Measurements from ENCODE around the gene CNIH1. TPM values are rescaled to one million over a fixed set of nuclear protein-coding genes. Genes with fewer than 3 reads are reported as not detected.
"Not testable (repeated sequence)": the region's sequence is repeated elsewhere in the genome, so short reads cannot be mapped to it uniquely, and the experiment has no call there.

The CNIH1 gene
- total RNA-seq, 2 experiments from 2014 or later = 39.8 to 61.9 TPM

- peak overlapping the region; percentile 79 for H3K27ac Mint-ChIP-seq
- H3K4me1 Mint-ChIP-seq = peaks cover 51% of the 10 kb centered on the region
- H3K9me3 Mint-ChIP-seq (ENCODE audit: low read depth) = no peaks in the 10 kb centered on the region
- DNase-seq = no peak
- CTCF ChIA-PET = interaction anchor here (1.3 to 1.6 kb wide), 3 partner anchors 29 to 48 kb away, joined by 3 to 7 read pairs (median 3); partner anchors contain the start of gene CDKN3
- peak overlapping the region; percentile 89 for H3K4me3 Mint-ChIP-seq
- no peak for ATAC-seq
- peaks cover 30% of the 10 kb centered on the region for H3K36me3 Mint-ChIP-seq
- H3K27me3 Mint-ChIP-seq = peaks cover 9% of the 10 kb centered on the region
Observed at GRCh38 chr14:54440037-54440436, 1.1 kb downstream of the CNIH1 start.

GRCh38 chr14:54438703-54439102, 2.5 kb downstream of the CNIH1 start:
- Mint-ChIP-seq H3K27me3 (peaks cover 4% of the 10 kb centered on the region), H3K4me3 (no peak overlapping the region), H3K27ac (no peak overlapping the region), H3K4me1 (peaks cover 59% of the 10 kb centered on the region), H3K36me3 (peaks cover 41% of the 10 kb centered on the region), H3K9me3 (ENCODE audit: low read depth) (no peaks in the 10 kb centered on the region)
- CTCF ChIA-PET = no interaction called here
- no peak for DNase-seq
- no peak for ATAC-seq

- not testable (repeated sequence) for ATAC-seq; H3K27ac Mint-ChIP-seq; H3K27me3 Mint-ChIP-seq; DNase-seq; H3K4me3 Mint-ChIP-seq; H3K9me3 Mint-ChIP-seq (ENCODE audit: low read depth)
- peaks cover 62% of the 10 kb centered on the region for H3K4me1 Mint-ChIP-seq
- CTCF ChIA-PET = interaction anchor here (0.7 to 1.0 kb wide), 2 partner anchors 127 to 1133 kb away, joined by 3 read pairs; no protein-coding TSS in a partner anchor
- peaks cover 45% of the 10 kb centered on the region for H3K36me3 Mint-ChIP-seq
Observed at GRCh38 chr14:54437954-54438353, 3.2 kb downstream of the CNIH1 start.

DNA sequence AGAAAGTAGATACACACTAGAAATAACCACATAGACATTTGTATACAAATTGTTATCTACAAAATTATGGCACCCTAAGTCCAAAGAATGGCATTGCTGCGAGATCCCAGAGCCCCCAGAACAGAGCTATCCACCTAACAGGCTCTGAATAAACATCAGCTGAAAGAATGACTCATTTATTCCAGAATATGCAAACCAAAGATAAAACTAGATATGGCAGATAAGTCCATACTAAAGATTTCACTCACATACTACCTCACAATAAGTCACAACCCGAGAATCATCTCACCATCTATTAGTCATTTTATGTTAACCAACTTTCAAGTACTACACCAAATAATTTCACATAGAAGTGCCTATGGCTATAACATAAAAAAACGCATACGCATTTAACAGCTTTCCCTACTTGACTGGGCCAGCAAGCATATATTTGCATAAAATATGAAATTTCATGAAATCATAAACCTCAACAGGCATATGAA, 5.6 kb downstream of the CNIH1 start:
- Mint-ChIP-seq H3K9me3 (ENCODE audit: low read depth) (no peaks in the 10 kb centered on the region), H3K4me1 (peaks cover 58% of the 10 kb centered on the region), H3K4me3 (peak overlapping the region; percentile 49), H3K27me3 (no peaks in the 10 kb centered on the region), H3K27ac (peak overlapping the region; percentile 78), H3K36me3 (peaks cover 60% of the 10 kb centered on the region)
- DNase-seq (no peak), ATAC-seq (peak; percentile 89)
- CTCF ChIA-PET = interaction anchor here (0.6 to 1.5 kb wide), 4 partner anchors 24 to 53 kb away, joined by 3 to 4 read pairs (median 4); partner anchors contain the start of gene GMFB

GRCh38 chr14:54428527-54428926, 12.6 kb downstream of the CNIH1 start:
- H3K27me3 Mint-ChIP-seq = no peaks in the 10 kb centered on the region
- H3K4me3 Mint-ChIP-seq = no peak overlapping the region
- CTCF ChIA-PET = no interaction called here
- no peak for ATAC-seq
- no peak for DNase-seq
- peaks cover 52% of the 10 kb centered on the region for H3K36me3 Mint-ChIP-seq
- peaks cover 13% of the 10 kb centered on the region for H3K4me1 Mint-ChIP-seq
- no peak overlapping the region for H3K27ac Mint-ChIP-seq
- no peaks in the 10 kb centered on the region for H3K9me3 Mint-ChIP-seq (ENCODE audit: low read depth)

- ATAC-seq = no peak
- Mint-ChIP-seq H3K4me1 (peaks cover 9% of the 10 kb centered on the region), H3K27ac (no peak overlapping the region), H3K9me3 (ENCODE audit: low read depth) (no peaks in the 10 kb centered on the region), H3K4me3 (no peak overlapping the region), H3K36me3 (peaks cover 47% of the 10 kb centered on the region), H3K27me3 (no peaks in the 10 kb centered on the region)
- CTCF ChIA-PET = no interaction called here
- DNase-seq = no peak
Observed at GRCh38 chr14:54427871-54428270, 13.3 kb downstream of the CNIH1 start.

DNA sequence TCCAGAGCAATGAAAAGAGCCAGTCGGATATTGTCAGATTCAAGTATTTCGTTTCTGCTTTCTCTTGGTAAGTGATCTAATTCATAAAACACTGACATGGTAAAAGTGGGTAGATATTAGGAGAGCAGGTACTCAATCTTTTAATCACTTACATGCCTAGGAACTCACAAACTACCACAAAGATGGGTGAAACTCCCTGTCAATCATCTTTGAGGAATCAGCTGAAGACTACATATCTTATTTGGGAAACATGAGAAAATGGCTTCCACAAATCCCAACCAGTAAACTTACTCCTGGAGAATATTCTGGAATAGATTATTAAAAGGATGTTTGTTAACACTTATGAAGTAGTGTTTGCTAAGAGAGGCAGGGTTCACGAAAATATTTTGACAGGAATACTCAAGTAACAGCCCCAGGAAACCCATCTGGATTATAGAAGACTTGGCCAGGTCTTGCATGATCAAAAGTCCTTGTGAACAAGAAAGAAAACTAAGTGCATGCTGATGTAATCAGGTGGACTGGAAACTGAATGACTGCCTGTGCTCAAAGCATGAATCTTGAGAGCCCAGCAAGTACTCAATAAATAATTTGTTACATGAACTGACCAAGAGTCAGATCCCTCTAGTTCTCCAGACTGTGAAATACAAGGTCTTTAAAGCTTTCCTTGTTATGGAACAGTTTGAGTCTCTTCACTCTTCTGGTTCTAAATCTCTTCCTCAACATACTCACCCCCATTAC, 15.5 kb downstream of the CNIH1 start:
- H3K9me3 Mint-ChIP-seq (ENCODE audit: low read depth) = no peaks in the 10 kb centered on the region
- no peaks in the 10 kb centered on the region for H3K27me3 Mint-ChIP-seq
- H3K4me1 Mint-ChIP-seq = peaks cover 2% of the 10 kb centered on the region
- no peak overlapping the region for H3K27ac Mint-ChIP-seq
- CTCF ChIA-PET = interaction anchor here (0.6 kb wide), 1 partner anchor 1686 kb away, joined by 3 read pairs; no protein-coding TSS in a partner anchor
- no peak overlapping the region for H3K4me3 Mint-ChIP-seq
- DNase-seq (no peak), ATAC-seq (no peak)
- H3K36me3 Mint-ChIP-seq = peaks cover 34% of the 10 kb centered on the region

DNA sequence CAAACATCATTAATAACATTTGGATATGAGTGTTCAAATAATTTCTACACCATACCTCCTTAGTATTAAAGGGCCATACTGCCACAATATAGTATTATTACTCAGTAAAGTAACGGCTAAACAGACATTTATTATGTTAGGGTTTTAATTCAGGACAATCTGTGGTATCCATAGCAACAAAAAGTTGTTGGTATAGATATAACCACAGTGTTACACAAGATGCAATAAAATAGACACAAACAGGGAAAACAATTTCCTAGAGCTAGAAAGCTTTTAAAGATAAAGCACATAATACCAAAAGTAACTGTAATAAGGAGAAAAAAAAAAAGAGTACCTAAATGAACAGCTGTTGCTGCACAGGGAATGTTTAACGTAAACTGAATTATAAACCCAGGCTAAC, 16.1 kb downstream of the CNIH1 start:
- Mint-ChIP-seq H3K36me3 (peaks cover 34% of the 10 kb centered on the region), H3K4me1 (peaks cover 2% of the 10 kb centered on the region), H3K4me3 (no peak overlapping the region), H3K27ac (no peak overlapping the region), H3K27me3 (no peaks in the 10 kb centered on the region), H3K9me3 (ENCODE audit: low read depth) (no peaks in the 10 kb centered on the region)
- DNase-seq (no peak), ATAC-seq (no peak)
- CTCF ChIA-PET = interaction anchor here (0.6 kb wide), 1 partner anchor 1685 kb away, joined by 3 read pairs; no protein-coding TSS in a partner anchor

- H3K4me1 Mint-ChIP-seq = peaks cover 2% of the 10 kb centered on the region
- H3K4me3 Mint-ChIP-seq = no peak overlapping the region
- peaks cover 33% of the 10 kb centered on the region for H3K36me3 Mint-ChIP-seq
- no peak for DNase-seq
- no peak for ATAC-seq
- no peaks in the 10 kb centered on the region for H3K9me3 Mint-ChIP-seq (ENCODE audit: low read depth)
- no peaks in the 10 kb centered on the region for H3K27me3 Mint-ChIP-seq
- no peak overlapping the region for H3K27ac Mint-ChIP-seq
- CTCF ChIA-PET = no interaction called here
Observed at GRCh38 chr14:54424479-54424901, 16.7 kb downstream of the CNIH1 start.

DNA sequence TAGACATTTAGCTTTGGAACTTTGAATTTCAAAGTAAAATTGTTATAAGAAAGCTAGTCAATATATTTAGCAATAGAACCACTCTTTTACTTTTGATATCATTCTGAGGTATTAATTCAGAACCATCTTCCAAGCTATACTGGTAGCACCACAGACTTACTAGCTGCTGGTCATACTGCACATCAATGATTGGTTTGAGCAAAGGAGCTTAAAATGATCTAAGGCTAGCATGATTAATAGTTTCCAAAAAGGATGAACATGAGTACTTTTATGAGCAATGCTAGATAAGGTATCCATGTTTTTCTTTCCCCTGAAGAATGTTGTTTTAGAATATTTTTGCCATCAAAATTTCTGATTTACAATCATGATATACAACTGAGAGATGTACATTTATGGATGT, 17.2 kb downstream of the CNIH1 start:
- Mint-ChIP-seq H3K27me3 (no peaks in the 10 kb centered on the region), H3K36me3 (peaks cover 31% of the 10 kb centered on the region), H3K9me3 (ENCODE audit: low read depth) (no peaks in the 10 kb centered on the region), H3K27ac (no peak overlapping the region), H3K4me1 (no peaks in the 10 kb centered on the region), H3K4me3 (no peak overlapping the region)
- DNase-seq (no peak), ATAC-seq (no peak)
- CTCF ChIA-PET = no interaction called here

- Mint-ChIP-seq H3K27ac (no peak overlapping the region), H3K36me3 (peaks cover 31% of the 10 kb centered on the region), H3K9me3 (ENCODE audit: low read depth) (no peaks in the 10 kb centered on the region), H3K4me1 (no peaks in the 10 kb centered on the region), H3K27me3 (no peaks in the 10 kb centered on the region), H3K4me3 (no peak overlapping the region)
- ATAC-seq = no peak
- no peak for DNase-seq
- CTCF ChIA-PET = interaction anchor here (1.2 kb wide), 1 partner anchor 23 kb away, joined by 4 read pairs; the partner anchor contains the start of gene CDKN3
Observed at GRCh38 chr14:54420478-54421142, 20.6 kb downstream of the CNIH1 start.

DNA sequence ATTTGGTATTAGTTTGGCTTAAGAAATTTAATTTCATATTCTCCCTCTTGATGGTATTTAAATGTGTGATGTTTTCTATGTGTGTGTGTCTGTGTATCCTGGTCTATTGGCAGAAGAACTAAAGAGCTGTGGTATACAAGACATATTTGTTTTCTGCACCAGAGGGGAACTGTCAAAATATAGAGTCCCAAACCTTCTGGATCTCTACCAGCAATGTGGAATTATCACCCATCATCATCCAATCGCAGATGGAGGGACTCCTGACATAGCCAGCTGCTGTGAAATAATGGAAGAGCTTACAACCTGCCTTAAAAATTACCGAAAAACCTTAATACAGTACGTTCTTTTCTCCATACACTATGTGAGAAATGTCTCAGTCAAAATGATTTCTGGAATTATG, 29.8 kb downstream of the CNIH1 start:
- no peak overlapping the region for H3K27ac Mint-ChIP-seq
- peaks cover 52% of the 10 kb centered on the region for H3K36me3 Mint-ChIP-seq
- no peaks in the 10 kb centered on the region for H3K9me3 Mint-ChIP-seq (ENCODE audit: low read depth)
- CTCF ChIA-PET = interaction anchor here (1.1 to 1.5 kb wide), 2 partner anchors 23 to 29 kb away, joined by 3 read pairs; partner anchors contain the start of gene CNIH1
- H3K27me3 Mint-ChIP-seq = no peaks in the 10 kb centered on the region
- no peak overlapping the region for H3K4me3 Mint-ChIP-seq
- no peak for DNase-seq
- H3K4me1 Mint-ChIP-seq = peaks cover 1% of the 10 kb centered on the region
- ATAC-seq = no peak

DNA sequence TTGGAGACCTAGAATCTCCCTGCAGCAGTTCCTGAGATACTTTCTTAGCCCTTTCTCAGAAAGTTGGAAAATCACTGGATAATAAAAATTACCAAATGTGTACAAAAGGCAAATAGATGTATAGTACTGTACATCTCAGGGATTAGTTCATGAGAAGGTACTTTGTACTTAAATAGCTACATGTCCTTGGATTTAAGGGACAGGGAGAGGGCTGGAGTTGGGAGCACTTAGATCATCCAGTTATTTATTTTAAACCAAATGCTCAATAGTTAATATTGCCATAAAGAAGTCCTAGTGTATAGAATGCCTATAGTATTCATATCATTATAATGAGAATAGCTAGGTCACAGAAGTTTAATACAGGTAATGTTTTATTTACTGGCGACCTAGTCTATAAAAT, 31.0 kb downstream of the CNIH1 start:
- DNase-seq = no peak
- CTCF ChIA-PET = no interaction called here
- Mint-ChIP-seq H3K27ac (no peak overlapping the region), H3K4me1 (peaks cover 7% of the 10 kb centered on the region), H3K9me3 (ENCODE audit: low read depth) (no peaks in the 10 kb centered on the region), H3K27me3 (no peaks in the 10 kb centered on the region), H3K36me3 (peaks cover 61% of the 10 kb centered on the region), H3K4me3 (no peak overlapping the region)
- ATAC-seq = no peak

Data from activated CD8-positive, alpha-beta memory T cell treated with anti-CD3 and anti-CD28 coated beads, Interleukin-2, amount 10 ng/mL, durations not matched to agents 7 days and 5 days (primary cell).